PC-3 (cell line): ENCODE data around the gene TTC23L. TPM values are rescaled to one million over a fixed set of nuclear protein-coding genes. Genes with fewer than 3 reads are reported as not detected.

Experiments used
- ATAC-seq: fragments of 200-7000 bp; cut with Tn5 transposase; 2 replicates; pipeline ENCODE4 v1.9.1; 2020; ENCODE audit warnings: mild to moderate bottlenecking, moderate library complexity
- BruUV-seq: library from RNA; stranded (reverse); fragments of 400-500 nt; replicated peaks from 2 replicates; lab custom pipeline; 2021; lab: Mats Ljungman, UMichigan
- CTCF ChIA-PET: fragments of 300-600 bp; sonication (Branson Sonifier 250); formaldehyde crosslinking; loops from one replicate; lab custom pipeline; 2022; ENCODE audit warnings: antibody characterized with exemption; lab: Charles Lee
- POLR2A ChIA-PET: fragments of 300-600 bp; sonication (Branson Sonifier 250); formaldehyde crosslinking; loops from one replicate; lab custom pipeline; 2022; ENCODE audit warnings: antibody characterized with exemption; ENCODE audit not compliant: unreplicated experiment; lab: Charles Lee
- DNase-seq: peaks from one replicate; pipeline ENCODE4 v3.0.0-alpha.2; 2015
- H2AFZ ChIP-seq: fragments of 300-600 bp; sonication (generic); 2 replicates; pipeline ENCODE4 v1.6.0; 2016; ENCODE audit warnings: antibody characterized with exemption, low read length
- H3F3A ChIP-seq: fragments of 300-600 bp; sonication (generic); one replicate; pipeline ENCODE4 v1.6.0; 2017; ENCODE audit warnings: antibody characterized with exemption, low read length, control low read depth, mild to moderate bottlenecking; ENCODE audit not compliant: unreplicated experiment
- H3K27ac ChIP-seq: fragments of 300-600 bp; sonication (generic); 2 replicates; pipeline ENCODE4 v1.5.1; 2016; ENCODE audit warnings: mild to moderate bottlenecking, low read length
- H3K27me3 ChIP-seq: fragments of 300-600 bp; sonication (generic); 2 replicates; pipeline ENCODE4 v1.6.1; 2016; ENCODE audit warnings: low read length, mixed read lengths
- H3K36me3 ChIP-seq: fragments of 300-600 bp; sonication (generic); 2 replicates; pipeline ENCODE4 v1.6.1; 2016; ENCODE audit warnings: low read depth, mixed run types, low read length, mixed read lengths
- H3K4me1 ChIP-seq: fragments of 300-600 bp; sonication (generic); 2 replicates; pipeline ENCODE4 v1.5.1; 2016; ENCODE audit warnings: low read length; ENCODE audit not compliant: insufficient read depth
- H3K4me2 ChIP-seq: fragments of 300-600 bp; sonication (generic); 2 replicates; pipeline ENCODE4 v1.6.0; 2016; ENCODE audit warnings: low read length
- H3K4me3 ChIP-seq: fragments of 300-600 bp; sonication (generic); 2 replicates; pipeline ENCODE4 v1.5.1; 2016; ENCODE audit warnings: mild to moderate bottlenecking, low read length, mixed read lengths
- H3K79me2 ChIP-seq: fragments of 300-600 bp; sonication (generic); 2 replicates; pipeline ENCODE4 v1.6.1; 2017; ENCODE audit warnings: low read length, mixed read lengths
- H3K9ac ChIP-seq: fragments of 300-600 bp; sonication (generic); 2 replicates; pipeline ENCODE4 v1.6.0; 2016; ENCODE audit warnings: mild to moderate bottlenecking, low read length
- H3K9me2 ChIP-seq: fragments of 300-600 bp; sonication (generic); replicated peaks from 2 replicates; pipeline ENCODE4 v1.6.1; 2016; ENCODE audit warnings: mixed run types, low read length, mixed read lengths
- H3K9me3 ChIP-seq: fragments of 300-600 bp; sonication (generic); 2 replicates; pipeline ENCODE4 v1.6.1; 2016; ENCODE audit warnings: low read length, mixed read lengths
- H4K20me1 ChIP-seq: fragments of 300-600 bp; sonication (generic); 2 replicates; pipeline ENCODE4 v1.6.1; 2016; ENCODE audit warnings: low read length, mixed read lengths
- EZH2 ChIP-seq: fragments of 300-600 bp; sonication (generic); IDR thresholded peaks from one replicate; pipeline ENCODE4 v1.6.1; 2017; ENCODE audit warnings: antibody characterized with exemption, mild to moderate bottlenecking, low read length; ENCODE audit not compliant: unreplicated experiment
- EZH2phosphoT487 ChIP-seq: fragments of 300-600 bp; sonication (generic); IDR thresholded peaks from 2 replicates; pipeline ENCODE4 v1.6.1; 2018; ENCODE audit warnings: mild to moderate bottlenecking, antibody characterized with exemption, low read length, borderline replicate concordance
- intact Hi-C: fragments of 100-400 bp; cut with micrococcal nuclease; formaldehyde crosslinking; loops from 2 replicates; pipeline ENCODE4 v1.9.0; 2023
- total RNA-seq: library from RNA; depleted of rRNA; stranded (reverse); fragments of >200 nt; gene quantifications from 2 replicates; pipeline ENCODE4 v1.2.3, GENCODE V29; 2014
- TF ChIP-seq, protein P1 (sequence below): fragments of 300-600 bp; sonication (generic); conservative IDR thresholded peaks from 2 replicates; pipeline ENCODE4 v1.5.1; 2017; ENCODE audit warnings: antibody characterized with exemption, low read depth, mild to moderate bottlenecking, low read length

Gene TTC23L
- total RNA-seq, 1 experiment from 2014 or later, result 0.84 TPM

DNA sequence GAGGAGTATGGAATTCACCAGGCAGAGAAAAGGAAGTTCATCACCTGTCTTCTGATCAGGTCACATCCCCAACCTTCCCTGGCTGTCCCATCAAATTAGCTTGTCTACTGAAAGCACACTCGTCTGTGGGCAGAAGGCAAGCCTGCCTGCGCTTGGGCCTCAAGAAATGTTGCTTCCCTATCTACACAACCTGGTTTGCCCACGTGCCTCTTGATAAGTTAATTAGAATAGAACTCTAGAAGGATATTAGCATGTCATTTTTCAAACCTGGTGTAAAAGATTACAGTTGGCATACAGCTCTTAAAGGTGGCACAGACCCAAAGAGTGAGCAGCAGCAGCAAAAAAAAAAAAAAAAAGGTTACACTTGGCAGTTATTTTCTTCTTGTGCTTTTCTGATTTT, 5.1 kb downstream of the TTC23L start:
- Histone ChIP-seq H3K9me2 (no peaks in the 10 kb centered on the region), H3K27ac (no peak overlapping the region), H3K4me1 (no peaks in the 10 kb centered on the region), H3K9ac (no peak overlapping the region), H3F3A (no peaks in the 10 kb centered on the region), H3K36me3 (no peaks in the 10 kb centered on the region), H3K4me2 (no peak overlapping the region), H3K27me3 (no peaks in the 10 kb centered on the region), H3K9me3 (no peaks in the 10 kb centered on the region), H2AFZ (no peak overlapping the region), H3K4me3 (no peak overlapping the region), H4K20me1 (no peaks in the 10 kb centered on the region), H3K79me2 (no peaks in the 10 kb centered on the region)
- BruUV-seq, result no TSS peak
- no peak for DNase-seq
- ChIA-PET POLR2A (no interaction called here), CTCF (no interaction called here)
- no peak for ATAC-seq
- TF ChIP-seq EZH2phosphoT487, result no peak
- TF ChIP-seq EZH2, result no peak
- TF ChIP-seq, protein P1, sequence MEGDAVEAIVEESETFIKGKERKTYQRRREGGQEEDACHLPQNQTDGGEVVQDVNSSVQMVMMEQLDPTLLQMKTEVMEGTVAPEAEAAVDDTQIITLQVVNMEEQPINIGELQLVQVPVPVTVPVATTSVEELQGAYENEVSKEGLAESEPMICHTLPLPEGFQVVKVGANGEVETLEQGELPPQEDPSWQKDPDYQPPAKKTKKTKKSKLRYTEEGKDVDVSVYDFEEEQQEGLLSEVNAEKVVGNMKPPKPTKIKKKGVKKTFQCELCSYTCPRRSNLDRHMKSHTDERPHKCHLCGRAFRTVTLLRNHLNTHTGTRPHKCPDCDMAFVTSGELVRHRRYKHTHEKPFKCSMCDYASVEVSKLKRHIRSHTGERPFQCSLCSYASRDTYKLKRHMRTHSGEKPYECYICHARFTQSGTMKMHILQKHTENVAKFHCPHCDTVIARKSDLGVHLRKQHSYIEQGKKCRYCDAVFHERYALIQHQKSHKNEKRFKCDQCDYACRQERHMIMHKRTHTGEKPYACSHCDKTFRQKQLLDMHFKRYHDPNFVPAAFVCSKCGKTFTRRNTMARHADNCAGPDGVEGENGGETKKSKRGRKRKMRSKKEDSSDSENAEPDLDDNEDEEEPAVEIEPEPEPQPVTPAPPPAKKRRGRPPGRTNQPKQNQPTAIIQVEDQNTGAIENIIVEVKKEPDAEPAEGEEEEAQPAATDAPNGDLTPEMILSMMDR, result no peak
- intact Hi-C loops, result no loop called here

GRCh38 chr5:34844999-34845398, 6.0 kb downstream of the TTC23L start:
- POLR2A ChIA-PET, result no interaction called here

DNA sequence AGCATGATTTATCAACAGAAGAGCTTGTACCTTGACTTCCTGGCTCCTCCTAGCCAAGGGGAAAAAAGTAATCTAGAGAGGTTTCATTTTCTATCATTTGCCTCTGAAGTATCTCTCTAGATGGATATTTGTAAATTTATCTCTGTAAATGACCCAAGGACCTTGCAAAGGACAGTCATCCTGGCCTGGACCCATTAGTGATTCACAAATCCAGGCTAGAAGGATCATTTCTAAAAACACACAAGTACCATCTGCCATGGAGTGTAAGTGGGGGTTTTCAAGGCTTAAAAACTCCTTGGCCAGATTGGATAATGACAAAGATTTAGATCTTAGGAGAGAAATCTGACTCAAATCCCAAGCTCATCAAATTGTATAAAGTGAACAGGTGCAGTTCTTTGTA, 8.1 kb downstream of the TTC23L start:
- DNase-seq (no peak), ATAC-seq (no peak)
- Histone ChIP-seq H3K4me3 (no peak overlapping the region), H3K4me1 (no peaks in the 10 kb centered on the region; the same call in 1 of the 2 replicates), H3K27ac (no peak overlapping the region), H4K20me1 (no peaks in the 10 kb centered on the region), H3K9me2 (no peaks in the 10 kb centered on the region), H3K4me2 (no peak overlapping the region), H2AFZ (no peak overlapping the region), H3K36me3 (no peaks in the 10 kb centered on the region), H3K27me3 (no peaks in the 10 kb centered on the region), H3K9me3 (no peaks in the 10 kb centered on the region), H3F3A (no peaks in the 10 kb centered on the region), H3K9ac (no peak overlapping the region), H3K79me2 (no peaks in the 10 kb centered on the region)
- intact Hi-C loops, result no loop called here
- TF ChIP-seq EZH2 (no peak), EZH2phosphoT487 (no peak)
- TF ChIP-seq, protein P1, result no peak
- BruUV-seq, result no TSS peak
- POLR2A ChIA-PET, result no interaction called here
- CTCF ChIA-PET, result no interaction called here

More at GRCh38 chr5:34844999-34845398, 6.0 kb downstream of the TTC23L start:
- Histone ChIP-seq H3K27me3 (no peaks in the 10 kb centered on the region), H3K4me2 (no peak overlapping the region), H2AFZ (no peak overlapping the region), H3K79me2 (no peaks in the 10 kb centered on the region), H3K27ac (no peak overlapping the region), H3K9me2 (no peaks in the 10 kb centered on the region), H3F3A (no peaks in the 10 kb centered on the region), H3K4me1 (no peaks in the 10 kb centered on the region; the same call in 1 of the 2 replicates), H3K9ac (no peak overlapping the region), H3K4me3 (no peak overlapping the region), H3K36me3 (no peaks in the 10 kb centered on the region), H3K9me3 (no peaks in the 10 kb centered on the region), H4K20me1 (no peaks in the 10 kb centered on the region)
- CTCF ChIA-PET, result interaction anchor here (0.6 kb wide), 1 partner anchor 321 kb away, joined by 3 read pairs; no protein-coding TSS in a partner anchor
- no peak for DNase-seq
- TF ChIP-seq EZH2phosphoT487, result no peak
- no peak for TF ChIP-seq EZH2
- TF ChIP-seq, protein P1, result no peak
- no TSS peak for BruUV-seq
- ATAC-seq, result no peak
- intact Hi-C loops, result no loop called here
